NK-92 (cell line): ENCODE measurements around the gene RET.
"Not testable (repeated sequence)": the region's sequence is repeated elsewhere in the genome, so short reads cannot be mapped to it uniquely, and the experiment has no call there.

Experiments
- DNase-seq: peaks from one replicate; lab custom pipeline; 2025; ENCODE audit not compliant: unreplicated experiment; lab: John Stamatoyannopoulos, UW

The RET gene

DNA sequence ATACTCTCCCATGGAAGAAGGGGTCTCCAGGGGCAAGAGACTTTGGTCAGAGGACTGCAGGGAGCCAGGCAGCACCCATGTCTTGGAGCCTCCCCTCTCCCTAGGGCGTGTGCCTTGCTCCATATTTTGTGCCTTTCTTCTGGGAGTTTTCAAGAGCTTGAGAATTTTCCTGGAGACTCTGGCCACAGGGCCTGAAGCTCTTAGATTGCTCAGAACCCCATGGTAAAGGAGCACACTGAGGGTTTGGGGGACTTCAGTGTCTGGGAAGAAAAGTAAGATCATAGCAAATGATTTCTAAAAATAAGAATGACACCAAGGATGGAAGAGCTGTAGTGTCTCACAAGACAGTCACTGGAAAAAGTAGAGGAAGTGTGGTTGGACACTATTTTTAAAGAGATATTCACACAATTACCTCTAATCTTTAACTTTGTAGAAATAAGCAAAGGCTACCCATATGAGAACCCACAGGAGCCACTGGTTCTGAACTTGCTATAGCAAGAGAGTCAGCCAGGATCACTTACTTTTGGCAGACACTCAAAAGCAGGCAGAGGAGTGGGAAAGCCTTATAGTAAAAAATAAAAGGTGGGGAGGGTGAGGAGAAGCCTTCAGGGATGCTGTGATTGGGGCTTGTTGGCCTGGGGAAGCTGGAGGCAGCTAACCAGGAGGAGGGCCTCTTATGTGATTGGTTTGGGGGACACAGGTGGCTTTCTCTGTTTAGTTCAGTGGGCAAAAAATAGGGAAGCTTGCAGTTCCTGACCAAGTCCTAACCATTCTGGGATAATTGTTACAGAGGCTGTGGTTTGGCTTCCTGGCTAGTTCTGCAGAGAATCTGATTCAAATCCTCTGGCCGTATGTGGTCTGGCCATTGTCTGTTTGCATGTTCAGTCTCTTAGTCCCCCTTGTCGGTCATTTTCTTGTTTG lies 56.3 kb downstream of the RET start:
- no peak for DNase-seq

DNA sequence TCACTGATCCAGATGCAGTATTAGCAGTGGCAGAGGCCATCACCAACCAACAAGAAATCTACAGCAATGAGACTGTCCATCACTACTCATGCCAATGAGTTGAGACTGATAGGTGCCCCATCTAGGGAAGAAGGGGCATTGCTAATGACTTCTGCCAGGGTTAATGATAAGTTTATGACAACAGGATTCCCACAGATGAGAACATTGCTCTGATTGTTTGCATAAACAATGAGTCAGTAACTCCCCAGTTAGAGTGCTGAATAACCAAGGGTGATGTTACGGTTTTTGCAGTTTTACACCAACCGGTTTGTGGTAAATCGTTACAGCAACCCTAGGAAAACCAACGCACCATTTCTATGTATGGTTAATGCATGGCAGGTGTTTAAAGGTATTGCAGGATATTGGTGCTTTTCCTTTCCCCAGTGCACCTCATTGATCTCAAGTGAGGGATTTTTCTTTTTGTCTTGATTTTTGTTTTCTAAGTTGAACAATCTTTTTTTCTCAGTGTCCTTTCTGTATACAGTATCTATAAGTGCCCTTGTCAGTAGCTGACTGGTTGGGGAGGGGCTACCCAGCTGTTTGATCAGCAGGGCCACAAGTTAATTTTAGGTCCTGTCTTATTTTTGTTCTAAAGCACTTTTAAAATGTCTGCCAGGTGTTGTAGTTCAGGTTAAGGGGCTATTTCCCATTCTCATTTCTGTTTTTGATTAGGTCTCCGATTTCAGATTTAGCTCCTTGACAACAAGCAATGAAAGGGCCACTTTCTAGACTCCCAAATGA lies 57.4 kb downstream of the RET start:
- DNase-seq: no peak

DNA sequence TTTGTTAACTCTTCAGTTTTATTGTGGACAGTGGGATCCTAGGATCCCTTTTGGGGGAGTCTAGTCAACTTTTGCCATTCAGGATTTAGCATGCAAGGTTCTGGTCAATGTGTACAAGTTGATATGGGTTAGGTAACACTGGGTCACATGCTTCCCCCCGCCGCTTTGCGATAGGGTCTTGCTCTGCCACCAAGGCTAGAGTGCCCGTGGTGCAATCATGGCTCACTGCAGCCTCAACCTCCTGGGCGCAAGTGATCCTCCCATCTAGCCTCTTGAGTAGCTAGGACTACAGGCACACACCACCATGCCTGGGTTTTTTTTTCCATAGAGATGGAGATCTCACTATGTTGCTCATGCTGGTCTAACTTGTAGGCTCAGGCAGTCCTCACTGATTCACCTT lies 58.2 kb downstream of the RET start:
- DNase-seq: no peak

DNA sequence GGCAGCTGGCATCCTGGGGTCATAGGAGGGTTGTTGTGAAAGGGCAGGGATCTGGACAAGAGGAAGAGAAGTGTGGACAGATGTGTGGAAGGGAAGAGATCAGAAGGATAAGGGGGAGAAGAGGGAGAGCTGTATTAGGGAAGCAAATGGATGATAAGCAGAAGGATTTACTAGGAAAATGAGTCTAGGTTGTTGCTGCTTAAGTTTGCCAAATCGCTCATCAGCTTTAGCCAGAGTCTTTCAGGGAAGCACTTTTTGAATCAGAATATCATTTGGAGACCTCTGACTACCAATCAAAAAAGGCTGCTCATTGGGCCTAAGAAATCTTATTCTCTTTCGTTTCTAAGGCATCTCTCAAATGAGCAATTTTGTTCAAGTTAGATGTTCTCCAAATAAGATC lies 58.8 kb downstream of the RET start:
- no peak for DNase-seq

DNA sequence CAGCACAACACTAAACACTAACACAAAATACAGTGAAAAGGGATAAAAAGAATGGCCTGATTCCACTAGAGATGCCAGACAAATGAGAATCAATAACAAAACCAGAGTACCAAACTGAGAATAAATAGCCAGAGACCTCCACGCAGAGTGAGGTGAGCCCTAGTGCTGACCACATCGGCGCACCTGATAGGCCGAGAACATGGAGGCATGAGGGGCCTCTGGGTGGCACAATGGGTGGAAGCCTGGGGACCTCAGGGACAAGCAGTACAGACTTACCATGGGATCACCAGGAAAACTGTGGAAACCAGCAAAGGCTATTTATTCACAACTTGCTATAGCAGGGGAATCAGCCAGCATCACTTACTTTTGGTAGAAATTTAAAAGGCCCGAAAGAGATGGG lies 59.6 kb downstream of the RET start:
- DNase-seq: no peak

DNA sequence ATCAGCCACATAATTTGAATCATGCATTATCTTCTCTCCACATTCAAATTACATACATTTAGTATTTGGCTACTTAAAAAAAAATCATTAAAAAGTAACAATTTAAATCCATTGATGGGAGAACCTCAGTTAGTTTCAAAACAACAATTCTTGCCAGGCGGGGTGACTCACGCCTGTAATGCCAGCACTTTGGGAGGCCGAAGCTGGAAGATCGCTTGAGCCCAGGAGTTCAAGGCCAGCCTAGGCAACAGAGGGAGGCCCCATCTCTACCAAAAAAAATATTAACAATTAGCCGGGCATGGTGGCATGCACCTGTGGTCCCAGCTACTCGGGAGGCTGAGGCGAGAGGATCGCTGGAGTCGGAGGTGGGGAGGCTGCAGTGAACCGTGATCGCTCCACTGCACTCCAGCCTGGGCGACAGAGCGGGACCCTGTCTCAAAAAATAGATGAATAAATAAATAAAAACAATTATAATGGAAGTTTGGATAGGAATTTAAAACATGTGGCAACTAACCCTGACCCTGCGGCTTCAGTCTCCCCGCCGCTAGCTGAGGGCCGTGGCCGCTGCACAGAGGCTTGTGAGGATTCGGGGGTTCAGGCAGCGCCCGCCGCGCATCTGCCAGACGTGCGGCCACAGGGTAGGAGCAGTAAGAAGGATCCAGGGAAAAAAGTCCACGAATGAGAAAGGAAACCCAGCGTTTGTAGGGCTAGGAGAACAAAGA lies 60.3 kb downstream of the RET start:
- DNase-seq: no peak

DNA sequence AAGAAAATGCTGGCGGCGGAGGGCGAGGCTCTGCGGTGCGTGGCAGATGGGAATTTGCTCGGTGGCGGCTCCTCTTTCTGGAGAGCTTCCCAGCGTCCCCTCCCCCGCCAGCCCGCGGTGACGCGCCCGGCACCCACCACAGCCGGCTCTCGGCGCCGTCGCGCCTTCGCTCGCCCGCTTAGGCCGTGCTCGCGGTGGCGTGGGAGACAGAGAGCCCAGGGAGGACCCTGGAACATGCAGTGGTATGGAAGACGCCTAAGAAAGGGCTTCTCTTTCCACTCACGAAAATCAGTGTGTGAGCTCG lies 60.8 kb downstream of the RET start:
- DNase-seq: no peak

DNA sequence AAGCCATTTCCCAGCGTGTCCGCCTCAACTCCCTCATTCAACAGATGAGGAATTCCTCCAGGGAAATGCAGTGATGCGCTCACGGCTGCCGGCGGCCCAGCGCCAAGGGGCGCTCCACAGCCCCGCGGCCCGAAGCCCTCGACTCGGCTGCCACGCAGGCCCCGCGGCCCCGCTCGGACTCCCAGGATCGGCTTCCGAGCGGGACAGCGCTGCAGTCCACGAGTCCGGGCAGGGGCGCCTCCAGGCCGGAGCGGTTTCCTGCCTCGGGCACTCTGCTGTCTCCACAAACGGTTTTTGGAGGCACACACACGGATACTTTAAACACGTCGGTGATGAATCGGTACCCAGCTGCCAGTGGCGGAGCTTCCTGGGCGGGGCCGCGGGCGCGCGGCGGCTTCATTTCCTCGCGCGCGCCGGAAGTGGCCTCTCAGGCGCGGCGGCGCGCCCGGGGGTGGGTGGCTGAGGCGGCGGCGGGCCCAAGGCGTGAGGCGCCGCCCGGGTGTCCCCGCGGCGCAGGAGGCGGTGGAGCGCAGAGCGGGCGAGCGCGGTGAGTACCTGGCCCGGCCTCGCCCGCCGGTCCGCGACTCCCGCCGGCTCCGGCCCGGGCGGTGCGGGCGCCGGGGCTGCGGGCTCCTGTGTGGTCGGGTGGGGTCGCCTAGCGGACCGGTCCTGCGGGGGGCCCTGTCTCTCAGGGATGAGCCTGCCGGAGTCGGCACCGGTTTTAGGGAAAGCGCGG lies 61.3 kb downstream of the RET start, which contains the start of gene CSGALNACT2:
TSS of gene CSGALNACT2 (plus strand) at position 425 of the 736 bp plus-strand sequence. CDS start 16,705 bp downstream, outside the sequence.
- peak; percentile 51 for DNase-seq

DNA sequence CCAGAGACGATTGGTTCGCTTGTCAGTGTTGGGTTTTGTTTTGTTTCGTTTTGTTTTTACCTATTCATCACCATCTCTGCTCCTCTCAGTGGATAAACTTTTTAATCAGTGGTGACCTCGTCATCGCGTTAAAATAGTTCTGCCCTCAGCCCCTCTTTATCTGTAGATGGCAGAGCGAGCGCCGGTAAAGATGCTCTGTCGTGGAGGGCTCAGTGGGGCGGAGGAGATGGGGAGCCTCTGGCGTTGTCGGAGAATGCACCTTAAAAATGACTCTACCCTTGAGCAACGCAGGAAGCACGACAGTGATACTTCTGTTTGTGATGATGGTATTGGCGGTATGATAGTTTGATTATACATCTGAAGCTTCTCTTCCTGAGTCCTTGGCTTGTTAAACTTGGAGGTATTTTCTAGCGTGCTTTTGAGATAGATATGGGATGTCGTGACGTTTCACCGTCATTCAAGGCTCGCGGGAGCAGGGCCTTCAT lies 61.9 kb downstream of the RET start:
- DNase-seq: no peak

DNA sequence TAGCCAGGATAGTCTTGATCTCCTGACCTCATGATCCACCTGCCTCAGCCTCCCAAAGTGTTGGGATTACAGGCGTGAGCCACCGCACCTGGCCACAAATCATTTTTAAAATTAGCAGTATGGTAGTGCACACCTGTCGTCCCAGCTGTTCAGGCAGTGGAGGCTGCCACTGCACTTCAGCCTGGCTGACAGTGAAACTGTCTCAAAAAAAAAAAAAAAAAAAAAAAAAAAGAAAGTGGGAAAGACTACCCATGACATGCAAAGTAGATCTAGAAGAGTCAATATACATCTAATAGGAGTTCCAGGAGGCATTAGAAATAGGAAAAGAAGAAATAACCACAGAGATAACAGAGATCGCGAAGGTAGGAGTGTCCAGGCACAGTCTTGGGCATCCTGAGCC lies 64.6 kb downstream of the RET start:
- no peak for DNase-seq

DNA sequence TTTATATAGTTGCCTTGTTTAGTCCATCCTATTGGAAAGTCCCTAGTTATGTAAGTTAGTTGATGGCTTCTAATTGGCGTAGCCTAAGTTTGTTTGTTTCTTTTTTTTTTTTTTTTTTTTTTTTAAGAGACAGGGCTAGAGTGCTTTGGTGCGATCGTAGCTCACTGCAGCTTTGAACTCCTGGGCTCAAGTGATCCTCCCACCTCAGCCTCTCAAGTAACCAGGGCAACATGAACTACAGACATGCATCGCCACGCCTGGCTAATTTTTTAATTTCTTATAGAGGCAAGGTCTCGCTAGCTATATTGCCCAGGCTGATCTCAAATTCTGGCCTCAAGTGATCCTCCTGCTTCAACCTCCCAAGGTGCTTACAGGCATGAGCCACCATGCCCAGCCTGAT lies 68.4 kb downstream of the RET start:
- no peak for DNase-seq

DNA sequence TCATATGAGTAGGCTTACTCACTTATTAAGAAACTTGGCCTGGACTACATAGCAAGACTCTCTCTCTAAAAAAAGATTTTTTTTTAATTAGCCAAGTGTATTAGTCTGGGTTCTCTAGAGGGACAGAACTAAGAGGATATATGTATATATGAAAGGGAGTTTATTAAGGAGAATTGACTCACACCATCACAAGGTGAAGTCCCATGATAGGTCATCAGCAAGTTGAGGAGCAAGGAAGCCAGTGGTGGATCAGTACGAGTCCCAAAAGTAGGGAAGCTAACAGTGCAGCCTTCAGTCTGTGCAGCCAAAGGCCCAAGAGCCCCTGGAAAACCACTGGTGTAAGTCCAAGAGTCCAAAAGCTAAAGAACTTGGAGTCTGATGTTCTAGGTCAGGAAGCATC lies 69.1 kb downstream of the RET start:
- not testable (repeated sequence) for DNase-seq

DNA sequence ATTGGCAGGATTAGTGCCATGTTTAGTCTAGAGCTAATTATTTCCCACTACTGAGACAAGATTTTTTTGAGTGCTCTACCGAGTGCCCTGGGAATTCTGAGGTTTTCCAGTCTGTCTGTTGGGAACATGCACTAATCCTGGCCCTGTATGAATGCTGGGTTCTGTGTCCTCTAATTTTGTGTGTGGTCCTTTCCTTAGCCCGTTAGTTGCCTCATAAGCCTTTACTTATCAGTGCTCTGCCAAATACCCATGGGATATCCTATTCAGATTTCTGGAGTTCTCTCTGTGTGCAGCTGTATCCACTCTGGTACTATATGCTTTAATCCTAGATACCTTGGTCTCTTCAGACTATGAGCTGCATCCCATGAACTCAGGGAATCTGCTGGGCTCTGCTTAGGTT lies 74.5 kb downstream of the RET start:
- no peak for DNase-seq

DNA sequence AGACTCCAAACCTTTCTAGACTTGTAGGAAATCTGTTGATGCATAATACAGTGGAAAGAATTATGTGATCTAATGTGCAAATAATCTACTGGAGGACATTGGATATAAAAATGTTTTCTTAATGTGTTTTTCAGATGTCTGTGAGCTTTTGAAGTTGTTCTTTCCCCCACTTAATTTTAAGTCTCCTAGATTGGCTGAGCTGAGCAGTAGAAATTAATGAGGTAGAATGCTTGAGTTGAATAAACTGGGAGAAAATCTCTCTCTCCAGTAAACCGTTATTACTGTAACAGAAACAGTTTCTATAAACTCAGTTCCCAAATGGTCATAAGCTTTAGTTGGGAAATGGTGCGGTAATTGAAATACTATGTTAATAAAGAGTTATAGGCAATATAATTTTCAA lies 77.0 kb downstream of the RET start:
- DNase-seq: no peak

DNA sequence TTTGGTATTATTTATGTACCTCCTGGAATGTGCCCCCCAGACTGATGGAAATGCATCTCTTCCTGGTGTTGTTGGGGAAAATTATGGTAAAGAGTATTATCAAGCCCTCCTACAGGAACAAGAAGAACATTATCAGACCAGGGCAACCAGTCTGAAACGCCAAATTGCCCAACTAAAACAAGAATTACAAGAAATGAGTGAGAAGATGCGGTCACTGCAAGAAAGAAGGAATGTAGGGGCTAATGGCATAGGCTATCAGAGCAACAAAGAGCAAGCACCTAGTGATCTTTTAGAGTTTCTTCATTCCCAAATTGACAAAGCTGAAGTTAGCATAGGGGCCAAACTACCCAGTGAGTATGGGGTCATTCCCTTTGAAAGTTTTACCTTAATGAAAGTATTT lies 78.4 kb downstream of the RET start:
- DNase-seq: no peak

DNA sequence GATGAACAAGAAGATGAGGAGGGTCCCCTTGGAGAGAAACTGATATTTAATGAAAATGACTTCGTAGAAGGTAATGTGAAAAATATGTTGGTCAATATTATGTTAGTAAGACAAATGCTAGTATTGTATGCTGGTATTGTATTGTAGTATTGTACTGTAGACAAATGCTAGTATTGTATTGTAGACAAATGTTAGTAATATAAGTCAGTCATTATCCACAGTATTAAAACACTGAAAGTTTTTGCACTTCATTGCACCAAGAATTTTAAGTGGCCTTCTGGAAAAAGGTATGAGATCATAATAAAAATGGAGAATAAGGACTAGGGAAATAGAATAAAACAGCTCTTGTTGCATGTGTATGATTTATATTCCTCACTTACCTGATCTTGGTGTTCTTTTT lies 78.9 kb downstream of the RET start:
- DNase-seq: no peak

DNA sequence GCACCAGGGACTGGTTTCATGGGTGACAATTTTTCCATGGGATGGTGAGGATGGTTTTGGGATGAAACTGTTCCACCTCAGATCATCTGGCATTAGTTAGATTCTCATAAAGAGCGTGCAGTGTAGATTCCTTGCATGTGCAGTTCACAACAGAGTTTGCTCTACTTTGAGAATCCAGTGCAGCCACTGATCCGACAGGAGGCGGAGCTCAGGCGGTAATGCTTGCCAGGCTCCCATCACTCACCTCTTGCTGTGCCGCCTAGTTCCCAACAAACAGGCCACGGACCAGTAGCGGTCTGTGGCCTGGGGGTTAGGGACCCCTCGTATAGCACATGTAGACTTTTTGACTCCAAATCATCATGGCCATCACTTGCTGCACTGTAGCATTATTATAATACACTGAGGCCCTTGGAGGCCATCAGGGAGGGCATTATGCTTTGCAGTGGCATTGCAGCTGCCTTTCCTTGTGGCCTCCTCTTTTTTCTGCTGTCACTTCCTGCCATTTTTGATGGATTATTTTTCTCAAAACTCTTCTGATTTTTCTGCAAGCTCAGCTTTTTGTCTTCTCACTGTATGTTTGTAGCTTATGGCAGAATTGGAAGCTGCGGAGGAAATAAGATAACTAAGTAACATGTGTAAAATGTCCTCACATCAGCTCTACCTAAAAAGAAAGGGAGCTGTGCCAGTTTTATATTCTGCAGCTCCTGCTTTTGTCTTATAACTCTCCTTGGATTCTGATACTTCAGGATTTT lies 79.9 kb downstream of the RET start:
- no peak for DNase-seq

DNA sequence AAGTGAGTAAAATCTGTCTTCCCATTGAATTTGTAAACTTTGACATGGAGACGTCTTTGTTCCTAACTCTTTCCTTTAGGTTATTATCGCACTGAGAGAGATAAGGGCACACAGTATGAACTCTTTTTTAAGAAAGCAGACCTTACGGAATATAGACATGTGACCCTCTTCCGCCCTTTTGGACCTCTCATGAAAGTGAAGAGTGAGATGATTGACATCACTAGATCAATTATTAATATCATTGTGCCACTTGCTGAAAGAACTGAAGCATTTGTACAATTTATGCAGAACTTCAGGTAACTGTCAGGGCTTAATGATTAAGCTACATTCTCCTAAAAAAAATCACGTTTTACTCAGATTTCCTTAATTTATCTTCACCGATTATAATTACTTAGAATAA lies 81.8 kb downstream of the RET start:
- no peak for DNase-seq

DNA sequence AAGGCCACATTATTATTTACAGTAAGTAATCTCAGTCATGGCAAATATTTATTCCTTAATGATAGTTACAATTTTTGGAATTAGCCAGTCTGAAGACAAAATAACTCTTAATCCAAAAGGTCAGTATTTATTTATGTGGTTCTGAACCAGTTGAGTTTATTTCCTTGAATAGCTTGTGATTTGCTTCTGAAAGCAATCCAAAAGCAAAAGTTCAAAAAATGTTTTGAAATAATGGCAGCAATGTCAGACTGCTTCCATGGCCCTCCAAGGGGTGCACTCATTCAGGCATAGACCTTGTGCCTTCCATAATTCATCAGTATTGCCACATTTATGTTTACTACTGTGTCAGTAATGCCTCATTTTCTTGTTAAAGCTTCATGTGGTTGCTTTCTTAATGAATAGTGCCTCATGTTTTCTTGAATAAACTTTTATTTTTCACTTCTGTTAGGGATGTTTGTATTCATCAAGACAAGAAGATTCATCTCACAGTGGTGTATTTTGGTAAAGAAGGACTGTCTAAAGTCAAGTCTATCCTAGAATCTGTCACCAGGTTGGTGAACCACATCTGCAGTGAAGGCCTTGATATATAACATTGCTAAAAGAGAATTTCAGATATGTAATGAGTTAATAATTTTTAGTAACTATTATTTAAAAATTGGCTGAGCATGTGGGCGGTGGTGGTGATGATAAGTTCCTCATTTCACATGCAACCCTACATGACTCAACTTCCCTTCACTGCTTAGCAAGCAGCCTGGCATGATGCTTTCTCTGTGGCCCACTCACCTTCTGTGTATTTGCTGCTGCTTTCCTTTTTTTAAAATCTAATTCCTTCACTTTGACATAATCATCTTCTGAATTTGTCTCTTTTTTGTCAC lies 83.4 kb downstream of the RET start:
- DNase-seq: no peak
